Muscle layer of duodenum (tissue), 2 donors: ENCODE results near the gene ZSCAN1.

ENCODE experiments used
- H3K27ac ChIP-seq: one replicate; pipeline ENCODE4 v1.7.0; 2013; ENCODE audit warnings: mild to moderate bottlenecking, low read length
- H3K27me3 ChIP-seq: one replicate; pipeline ENCODE4 v1.7.0; 2013; ENCODE audit warnings: low read depth, mild to moderate bottlenecking, control low read depth, low read length
- H3K36me3 ChIP-seq, 2 donors: one replicate each; pipeline ENCODE4 v1.7.0; 2013; ENCODE audit warnings: low read length in 2 of 2, control low read depth in 1 of 2, mild to moderate bottlenecking in 1 of 2; ENCODE audit not compliant: insufficient read depth in 2 of 2, control insufficient read depth in 1 of 2
- H3K4me1 ChIP-seq, 2 donors: one replicate each; pipeline ENCODE4 v1.7.0; 2013; ENCODE audit warnings: low read length in 2 of 2, mild to moderate bottlenecking in 2 of 2, control low read depth in 1 of 2, moderate library complexity in 1 of 2; ENCODE audit not compliant: insufficient read depth in 2 of 2, control insufficient read depth in 1 of 2
- H3K4me3 ChIP-seq, 2 donors: one replicate each; pipeline ENCODE4 v1.7.0; 2013; ENCODE audit warnings: low read length in 2 of 2, low read depth in 1 of 2, mild to moderate bottlenecking in 1 of 2
- H3K9me3 ChIP-seq, 2 donors: one replicate each; pipeline ENCODE4 v1.7.0; 2013; ENCODE audit warnings: low read length in 2 of 2, control low read depth in 1 of 2, mild to moderate bottlenecking in 1 of 2; ENCODE audit not compliant: control insufficient read depth in 1 of 2
- donor health status: healthy.

ZSCAN1 gene

GRCh38 chr19:58042495-58043340, 8.9 kb downstream of the ZSCAN1 start:
- H3K9me3 ChIP-seq = peaks cover 0 to 62% of the 10 kb centered on the region in 2 donors
- H3K27me3 ChIP-seq = no peaks in the 10 kb centered on the region

GRCh38 chr19:58044391-58044790, 10.6 kb downstream of the ZSCAN1 start:
- Histone ChIP-seq H3K4me3 (peak overlapping the region in 1 of 2 donors; percentile 14), H3K9me3 (peaks cover 0 to 74% of the 10 kb centered on the region in 2 donors)

More at GRCh38 chr19:58042495-58043340, 8.9 kb downstream of the ZSCAN1 start:
- H3K36me3 ChIP-seq = no peaks in the 10 kb centered on the region
- peak overlapping the region in 1 of 2 donors; percentile 48 for H3K4me3 ChIP-seq
- no peaks in the 10 kb centered on the region for H3K4me1 ChIP-seq
- no peak overlapping the region for H3K27ac ChIP-seq

GRCh38 chr19:58044886-58045285, 11.1 kb downstream of the ZSCAN1 start:
- peak overlapping the region in 1 of 2 donors; percentile 40 for H3K4me3 ChIP-seq
- H3K36me3 ChIP-seq = no peaks in the 10 kb centered on the region
- no peaks in the 10 kb centered on the region for H3K4me1 ChIP-seq
- H3K27me3 ChIP-seq = no peaks in the 10 kb centered on the region
- H3K9me3 ChIP-seq = peaks cover 0 to 73% of the 10 kb centered on the region in 2 donors
- H3K27ac ChIP-seq = no peak overlapping the region

More at GRCh38 chr19:58044391-58044790, 10.6 kb downstream of the ZSCAN1 start:
- Histone ChIP-seq H3K4me1 (no peaks in the 10 kb centered on the region), H3K36me3 (no peaks in the 10 kb centered on the region), H3K27me3 (no peaks in the 10 kb centered on the region), H3K27ac (no peak overlapping the region)

- H3K4me1 ChIP-seq = no peaks in the 10 kb centered on the region
- no peaks in the 10 kb centered on the region for H3K27me3 ChIP-seq
- H3K4me3 ChIP-seq = peak overlapping the region in 1 of 2 donors; percentile 40
- H3K27ac ChIP-seq = no peak overlapping the region
- H3K36me3 ChIP-seq = no peaks in the 10 kb centered on the region
- H3K9me3 ChIP-seq = peaks cover 0 to 67% of the 10 kb centered on the region in 2 donors
Measured at GRCh38 chr19:58045411-58046050, 11.7 kb downstream of the ZSCAN1 start.

GRCh38 chr19:58046856-58047255, 13.0 kb downstream of the ZSCAN1 start:
- Histone ChIP-seq H3K4me1 (no peaks in the 10 kb centered on the region), H3K9me3 (peaks cover 0 to 57% of the 10 kb centered on the region in 2 donors), H3K27ac (no peak overlapping the region), H3K4me3 (peak overlapping the region in 1 of 2 donors; percentile 29), H3K27me3 (no peaks in the 10 kb centered on the region), H3K36me3 (no peaks in the 10 kb centered on the region)

- Histone ChIP-seq H3K27ac (no peak overlapping the region), H3K4me3 (peak overlapping the region in 1 of 2 donors; percentile 33), H3K9me3 (peaks cover 0 to 60% of the 10 kb centered on the region in 2 donors)
Measured at GRCh38 chr19:58047672-58048071, 13.8 kb downstream of the ZSCAN1 start.

GRCh38 chr19:58052256-58052655, 18.4 kb downstream of the ZSCAN1 start:
- Histone ChIP-seq H3K9me3 (peaks cover 0 to 26% of the 10 kb centered on the region in 2 donors), H3K4me3 (no peak overlapping the region)

More at GRCh38 chr19:58047672-58048071, 13.8 kb downstream of the ZSCAN1 start:
- H3K27me3 ChIP-seq = no peaks in the 10 kb centered on the region
- no peaks in the 10 kb centered on the region for H3K4me1 ChIP-seq
- no peaks in the 10 kb centered on the region for H3K36me3 ChIP-seq

GRCh38 chr19:58053480-58054156, 19.8 kb downstream of the ZSCAN1 start:
- Histone ChIP-seq H3K27me3 (no peaks in the 10 kb centered on the region), H3K27ac (no peak overlapping the region), H3K9me3 (peaks cover 0 to 23% of the 10 kb centered on the region in 2 donors), H3K36me3 (peaks cover 0 to 3% of the 10 kb centered on the region in 2 donors), H3K4me1 (peaks cover 0 to under 1% of the 10 kb centered on the region in 2 donors), H3K4me3 (peak overlapping the region in 1 of 2 donors; percentile 33)

More at GRCh38 chr19:58052256-58052655, 18.4 kb downstream of the ZSCAN1 start:
- H3K27ac ChIP-seq = no peak overlapping the region
- H3K4me1 ChIP-seq = no peaks in the 10 kb centered on the region
- H3K36me3 ChIP-seq = peaks cover 0 to 3% of the 10 kb centered on the region in 2 donors
- H3K27me3 ChIP-seq = no peaks in the 10 kb centered on the region

- peaks cover 0 to 3% of the 10 kb centered on the region in 2 donors for H3K4me1 ChIP-seq
- H3K9me3 ChIP-seq = peaks cover 0 to 18% of the 10 kb centered on the region in 2 donors
- no peaks in the 10 kb centered on the region for H3K27me3 ChIP-seq
- H3K36me3 ChIP-seq = peaks cover 0 to 3% of the 10 kb centered on the region in 2 donors
- peak overlapping the region; percentile 45 for H3K27ac ChIP-seq
- H3K4me3 ChIP-seq = peak overlapping the region; percentile 48 to 54
Measured at GRCh38 chr19:58054901-58055874, 21.4 kb downstream of the ZSCAN1 start.

- Histone ChIP-seq H3K9me3 (peaks cover 0 to 26% of the 10 kb centered on the region in 2 donors), H3K27ac (no peak overlapping the region), H3K36me3 (peaks cover 0 to 3% of the 10 kb centered on the region in 2 donors), H3K27me3 (no peaks in the 10 kb centered on the region), H3K4me1 (peaks cover 0 to 3% of the 10 kb centered on the region in 2 donors), H3K4me3 (no peak overlapping the region)
Measured at GRCh38 chr19:58056261-58056660, 22.4 kb downstream of the ZSCAN1 start.
